Measurements from ENCODE around the gene GNB1L. TPM values are rescaled to one million over a fixed set of nuclear protein-coding genes. Genes with fewer than 3 reads are reported as not detected.

Gene GNB1L
- total RNA-seq, 1 donor from 2014 or later, result 7.0 TPM

DNA sequence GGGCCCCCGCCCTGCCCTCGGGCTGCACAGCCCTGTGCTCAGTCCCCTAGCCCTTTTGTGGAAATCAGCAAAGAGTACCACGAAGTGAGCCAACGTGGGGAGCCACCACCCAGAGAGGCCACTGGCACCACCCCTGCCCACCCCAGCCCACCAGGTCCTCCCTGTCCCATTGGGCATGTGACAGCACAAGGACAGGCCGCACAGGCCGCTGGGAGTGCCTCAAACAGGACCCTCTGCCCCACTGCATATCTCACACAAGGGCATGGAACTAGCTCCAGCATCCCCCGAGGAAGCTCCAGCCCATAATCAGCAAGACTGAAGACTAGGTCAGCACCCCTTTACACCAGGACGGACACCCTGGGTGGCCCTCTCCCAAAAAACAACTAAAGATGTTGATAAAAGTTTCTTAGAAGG lies 29.7 kb downstream of the GNB1L start:
- no peak for DNase-seq (ENCODE audit: low read depth)
- H3K4me3 ChIP-seq (ENCODE audit: low read depth, low read length), result no peak overlapping the region

DNA sequence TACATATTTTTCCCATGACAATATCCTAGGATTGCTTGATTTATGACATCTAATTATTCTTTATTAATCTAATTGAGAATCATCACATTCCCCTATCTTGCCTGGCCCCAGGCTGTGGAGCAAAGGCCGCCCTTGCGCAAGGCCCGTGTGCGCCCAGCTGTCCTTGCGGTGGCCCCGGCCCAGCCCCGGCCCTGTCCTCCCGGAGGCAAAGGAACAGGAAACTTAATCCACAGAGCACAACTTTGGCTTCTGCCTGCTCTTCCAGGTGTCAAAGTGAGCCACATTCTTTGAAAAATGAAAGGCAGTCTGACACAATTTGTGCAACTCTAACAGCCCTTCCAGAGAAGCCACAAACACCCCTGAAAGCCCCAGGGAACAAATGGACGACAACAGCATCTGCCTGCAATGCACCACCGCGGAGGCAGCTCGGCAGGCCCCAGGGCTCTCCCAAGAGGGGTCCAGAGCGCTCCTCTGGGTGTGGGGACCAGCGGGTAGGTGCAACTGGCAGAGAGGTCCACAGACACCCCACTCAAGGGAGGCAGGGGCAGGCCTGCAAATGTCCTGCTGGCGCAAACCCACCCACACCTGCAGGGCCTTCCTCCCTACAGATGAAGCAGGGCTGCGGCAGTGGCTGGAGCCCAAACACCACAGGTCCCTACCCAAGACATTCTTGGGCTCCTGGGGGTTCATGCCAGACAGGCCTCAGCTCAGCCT lies 30.3 kb downstream of the GNB1L start:
- DNase-seq (ENCODE audit: low read depth), result no peak

More for the DNA sequence above, 29.7 kb downstream of the GNB1L start:
- H3K36me3 ChIP-seq (ENCODE audit: control insufficient read depth, insufficient read depth, low read length), result no peaks in the 10 kb centered on the region
- no peaks in the 10 kb centered on the region for H3K27me3 ChIP-seq (ENCODE audit: control insufficient read depth, insufficient read depth, low read length)
- TF ChIP-seq, protein P1, sequence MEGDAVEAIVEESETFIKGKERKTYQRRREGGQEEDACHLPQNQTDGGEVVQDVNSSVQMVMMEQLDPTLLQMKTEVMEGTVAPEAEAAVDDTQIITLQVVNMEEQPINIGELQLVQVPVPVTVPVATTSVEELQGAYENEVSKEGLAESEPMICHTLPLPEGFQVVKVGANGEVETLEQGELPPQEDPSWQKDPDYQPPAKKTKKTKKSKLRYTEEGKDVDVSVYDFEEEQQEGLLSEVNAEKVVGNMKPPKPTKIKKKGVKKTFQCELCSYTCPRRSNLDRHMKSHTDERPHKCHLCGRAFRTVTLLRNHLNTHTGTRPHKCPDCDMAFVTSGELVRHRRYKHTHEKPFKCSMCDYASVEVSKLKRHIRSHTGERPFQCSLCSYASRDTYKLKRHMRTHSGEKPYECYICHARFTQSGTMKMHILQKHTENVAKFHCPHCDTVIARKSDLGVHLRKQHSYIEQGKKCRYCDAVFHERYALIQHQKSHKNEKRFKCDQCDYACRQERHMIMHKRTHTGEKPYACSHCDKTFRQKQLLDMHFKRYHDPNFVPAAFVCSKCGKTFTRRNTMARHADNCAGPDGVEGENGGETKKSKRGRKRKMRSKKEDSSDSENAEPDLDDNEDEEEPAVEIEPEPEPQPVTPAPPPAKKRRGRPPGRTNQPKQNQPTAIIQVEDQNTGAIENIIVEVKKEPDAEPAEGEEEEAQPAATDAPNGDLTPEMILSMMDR (IDR thresholded peaks at IDR 0.05; ENCODE audit: insufficient read depth, low read length, poor library complexity, severe bottlenecking), result no peak

DNA sequence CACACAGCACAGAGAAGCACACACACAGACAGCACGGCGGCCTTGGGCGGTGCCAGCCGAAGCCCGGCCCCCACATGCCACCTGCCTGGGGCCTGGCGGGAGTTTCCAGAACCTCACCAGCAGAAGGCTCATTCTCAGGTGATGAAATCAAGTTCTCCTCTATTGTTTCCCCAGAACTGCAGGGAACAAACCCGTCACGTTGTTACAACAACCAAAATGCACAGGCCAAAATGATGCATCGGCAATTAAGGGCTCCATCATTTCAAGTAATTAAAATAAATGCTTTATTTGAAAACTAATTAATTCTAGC lies 30.8 kb downstream of the GNB1L start:
- DNase-seq (ENCODE audit: low read depth), result no peak
- TF ChIP-seq, protein P1 (IDR thresholded peaks at IDR 0.05; ENCODE audit: insufficient read depth, low read length, poor library complexity, severe bottlenecking), result no peak
- H3K36me3 ChIP-seq (ENCODE audit: control insufficient read depth, insufficient read depth, low read length), result no peaks in the 10 kb centered on the region
- H3K27me3 ChIP-seq (ENCODE audit: control insufficient read depth, insufficient read depth, low read length), result no peaks in the 10 kb centered on the region
- no peak overlapping the region for H3K4me3 ChIP-seq (ENCODE audit: low read depth, low read length)

More for the DNA sequence above, 30.3 kb downstream of the GNB1L start:
- TF ChIP-seq, protein P1 (IDR thresholded peaks at IDR 0.05; ENCODE audit: insufficient read depth, low read length, poor library complexity, severe bottlenecking), result no peak
- no peaks in the 10 kb centered on the region for H3K27me3 ChIP-seq (ENCODE audit: control insufficient read depth, insufficient read depth, low read length)
- no peaks in the 10 kb centered on the region for H3K36me3 ChIP-seq (ENCODE audit: control insufficient read depth, insufficient read depth, low read length)
- H3K4me3 ChIP-seq (ENCODE audit: low read depth, low read length), result no peak overlapping the region

DNA sequence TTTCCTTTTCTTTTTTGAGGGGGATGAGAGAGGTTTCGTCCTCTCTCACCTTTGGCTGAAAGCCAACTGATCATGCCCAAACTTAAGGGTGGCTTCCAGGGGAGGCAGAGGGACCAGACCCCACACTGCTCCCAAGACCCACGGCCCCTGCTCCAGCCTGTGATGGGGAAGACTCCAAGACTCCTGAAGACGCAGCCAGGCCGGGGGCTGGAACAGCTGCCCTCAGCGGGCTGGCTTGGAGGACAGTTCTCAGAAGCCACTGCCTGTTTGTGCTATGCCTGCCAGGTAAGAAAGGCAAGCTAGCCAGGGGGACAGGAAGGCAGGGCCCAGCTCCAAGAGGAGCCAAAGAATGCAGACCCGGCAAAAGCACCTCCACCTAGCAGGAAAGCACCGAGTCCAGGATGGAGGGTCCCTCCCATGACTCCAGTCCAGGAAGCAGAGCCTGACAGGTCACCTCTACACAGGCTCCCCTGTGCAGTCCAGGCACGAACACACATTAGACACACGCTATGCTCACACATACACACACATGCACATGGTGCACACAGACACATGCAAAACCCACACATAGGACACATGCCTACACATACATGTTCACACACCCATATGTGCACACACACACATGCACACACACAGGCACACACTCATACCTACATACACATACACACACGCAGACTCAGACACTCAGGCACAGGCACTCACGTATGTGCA lies 31.3 kb downstream of the GNB1L start:
- no peak for DNase-seq (ENCODE audit: low read depth)
- Histone ChIP-seq H3K36me3 (ENCODE audit: control insufficient read depth, insufficient read depth, low read length) (no peaks in the 10 kb centered on the region), H3K4me3 (ENCODE audit: low read depth, low read length) (no peak overlapping the region), H3K27me3 (ENCODE audit: control insufficient read depth, insufficient read depth, low read length) (no peaks in the 10 kb centered on the region)
- TF ChIP-seq, protein P1 (IDR thresholded peaks at IDR 0.05; ENCODE audit: insufficient read depth, low read length, poor library complexity, severe bottlenecking), result no peak

DNA sequence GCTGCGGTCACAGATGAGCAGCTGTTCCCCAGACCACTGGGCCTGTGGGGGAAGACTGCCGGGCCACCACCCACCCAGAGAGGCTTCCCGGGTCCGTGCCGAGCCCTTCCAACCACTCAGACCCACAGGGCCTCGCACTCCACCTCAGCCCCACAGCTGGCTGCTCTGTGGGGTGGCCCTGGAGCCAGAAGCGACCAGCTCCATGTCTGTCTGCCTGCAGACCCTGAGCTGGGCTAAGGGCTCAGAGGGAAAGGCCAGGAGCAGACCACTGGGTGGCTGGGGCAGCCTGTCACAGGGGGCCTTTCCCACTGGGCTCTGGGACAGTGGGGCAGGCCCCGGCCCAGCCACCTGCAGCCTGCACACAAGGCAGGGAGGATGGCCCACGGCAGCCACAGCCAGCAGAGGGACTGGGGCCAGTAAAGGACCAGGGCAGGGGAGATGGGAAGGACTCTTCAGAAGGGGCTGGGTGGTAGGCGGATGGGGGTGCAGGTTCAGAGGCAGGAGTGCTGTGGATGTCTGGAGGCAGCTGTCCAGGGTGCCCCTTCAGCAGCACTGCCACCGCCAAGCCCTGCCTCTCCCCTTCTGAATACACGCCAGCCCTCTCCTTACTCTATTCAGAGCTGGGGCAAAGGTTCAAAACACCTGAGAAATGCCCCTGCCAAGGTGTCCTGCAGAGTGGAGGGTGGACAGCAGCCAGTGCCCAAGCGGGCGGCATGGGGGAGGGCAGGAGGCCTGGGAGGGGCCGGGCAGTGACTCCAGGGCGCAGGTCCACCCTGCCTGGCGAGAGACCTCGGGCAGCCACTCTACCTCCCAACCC lies 32.2 kb downstream of the GNB1L start:
- TF ChIP-seq, protein P1 (IDR thresholded peaks at IDR 0.05; ENCODE audit: insufficient read depth, low read length, poor library complexity, severe bottlenecking), result no peak
- H3K27me3 ChIP-seq (ENCODE audit: control insufficient read depth, insufficient read depth, low read length), result no peaks in the 10 kb centered on the region
- DNase-seq (ENCODE audit: low read depth), result no peak
- H3K4me3 ChIP-seq (ENCODE audit: low read depth, low read length), result no peak overlapping the region
- no peaks in the 10 kb centered on the region for H3K36me3 ChIP-seq (ENCODE audit: control insufficient read depth, insufficient read depth, low read length)
